Femur (tissue), 1 donor: ENCODE data around the gene EDC3.

Source experiments
- DNase-seq: peaks from one replicate; pipeline ENCODE4 v3.0.0-alpha.2; 2017

The EDC3 gene

GRCh38 chr15:74621936-74622335, 73.9 kb downstream of the EDC3 start:
- no peak for DNase-seq

- DNase-seq = no peak
Measured at GRCh38 chr15:74621546-74621920, 74.3 kb downstream of the EDC3 start.

GRCh38 chr15:74620636-74621545, 74.9 kb downstream of the EDC3 start:
- peak; percentile 58 for DNase-seq

GRCh38 chr15:74619916-74620635, 75.7 kb downstream of the EDC3 start:
- no peak for DNase-seq

- DNase-seq = no peak
Measured at GRCh38 chr15:74618841-74619596, 76.8 kb downstream of the EDC3 start.

- no peak for DNase-seq
Measured at GRCh38 chr15:74616996-74617395, 78.8 kb downstream of the EDC3 start.

- peak; percentile 81 for DNase-seq
Measured at GRCh38 chr15:74616366-74616939, 79.4 kb downstream of the EDC3 start.

GRCh38 chr15:74615508-74616365, 80.1 kb downstream of the EDC3 start, which contains the start of gene CLK3:
TSS of gene CLK3 (plus strand) at chr15:74615836. CDS start at chr15:74619197, 3,361 bp downstream.
- peak; percentile 98 for DNase-seq

GRCh38 chr15:74614744-74615507, 80.9 kb downstream of the EDC3 start:
- peak; percentile 91 for DNase-seq

GRCh38 chr15:74613953-74614743, 81.7 kb downstream of the EDC3 start:
- DNase-seq = no peak

GRCh38 chr15:74613089-74613952, 82.5 kb downstream of the EDC3 start:
- DNase-seq = no peak

GRCh38 chr15:74612677-74613076, 83.1 kb downstream of the EDC3 start:
- DNase-seq = no peak

GRCh38 chr15:74611834-74612233, 84.0 kb downstream of the EDC3 start:
- no peak for DNase-seq

- no peak for DNase-seq
Measured at GRCh38 chr15:74611341-74611740, 84.5 kb downstream of the EDC3 start.

- peak; percentile 77 for DNase-seq
Measured at GRCh38 chr15:74610302-74610951, 85.4 kb downstream of the EDC3 start.

- DNase-seq = no peak
Measured at GRCh38 chr15:74609938-74610301, 85.9 kb downstream of the EDC3 start.

- no peak for DNase-seq
Measured at GRCh38 chr15:74608786-74609185, 87.0 kb downstream of the EDC3 start.

GRCh38 chr15:74605795-74606150, 90.1 kb downstream of the EDC3 start:
- DNase-seq = no peak
